ENCODE data around the gene DOCK11.

GRCh38 chrX:118513120-118513898, 17.7 kb downstream of the DOCK11 start:
- TF ChIP-seq CTCF (conservative IDR thresholded peaks at IDR 0.05 in 1 of 2, IDR thresholded peaks at IDR 0.05 in 1 of 2; ENCODE audit: low read depth in 1 of 2, low read length in 2 of 2): no peak
- no peak for TF ChIP-seq EZH2 (IDR thresholded peaks at IDR 0.05; ENCODE audit: low read length, missing control alignments)

Data from fibroblast of lung (primary cell).